ENCODE data around the gene SPDEF. TPM values are rescaled to one million over a fixed set of nuclear protein-coding genes. Genes with fewer than 3 reads are reported as not detected.

Gene SPDEF
- total and polyA plus RNA-seq, 2 donors (not counting 1 experiment from before 2014, with no cell fraction given), result under 0.01 to 0.03 TPM

DNA sequence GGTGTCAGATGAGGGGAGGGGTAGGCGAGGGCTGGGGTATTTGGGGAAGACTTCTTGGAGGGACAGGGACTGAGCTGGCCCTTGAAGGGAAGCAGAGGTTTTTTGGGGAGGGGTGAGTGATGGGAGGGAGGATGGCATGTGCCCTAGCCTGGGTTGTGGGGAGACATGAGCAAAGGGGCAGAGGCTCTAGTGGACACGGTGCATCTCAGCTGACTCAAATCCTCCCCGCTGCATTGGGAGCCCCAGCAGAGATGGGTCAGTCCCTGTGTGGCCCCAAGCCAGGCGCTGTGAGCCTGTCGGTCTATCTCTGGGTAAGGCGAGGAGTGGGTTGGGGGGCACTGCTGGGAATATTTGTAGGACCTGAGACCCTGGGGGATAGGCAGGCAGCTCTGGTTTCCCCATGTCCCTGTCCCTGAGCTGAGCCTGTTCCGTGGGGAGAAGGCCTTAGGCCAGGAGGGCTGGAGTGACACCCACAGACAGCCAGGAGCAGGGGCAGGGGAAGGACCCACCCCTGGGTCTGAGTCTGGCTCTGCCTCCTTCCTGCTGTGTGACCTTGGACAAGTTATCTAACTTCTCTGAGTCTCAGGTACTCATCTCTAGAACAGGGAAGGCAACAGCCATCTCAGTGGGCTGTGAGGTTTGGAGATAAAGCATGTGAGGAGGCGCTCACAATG lies 36.0 kb downstream of the SPDEF start:
- H3K4me2 ChIP-seq (ENCODE audit: extremely low read depth, insufficient read depth, low read length), result no peak overlapping the region
- no peak for DNase-seq (ENCODE audit: low read depth in 2 of 2)
- TF ChIP-seq, protein P1, sequence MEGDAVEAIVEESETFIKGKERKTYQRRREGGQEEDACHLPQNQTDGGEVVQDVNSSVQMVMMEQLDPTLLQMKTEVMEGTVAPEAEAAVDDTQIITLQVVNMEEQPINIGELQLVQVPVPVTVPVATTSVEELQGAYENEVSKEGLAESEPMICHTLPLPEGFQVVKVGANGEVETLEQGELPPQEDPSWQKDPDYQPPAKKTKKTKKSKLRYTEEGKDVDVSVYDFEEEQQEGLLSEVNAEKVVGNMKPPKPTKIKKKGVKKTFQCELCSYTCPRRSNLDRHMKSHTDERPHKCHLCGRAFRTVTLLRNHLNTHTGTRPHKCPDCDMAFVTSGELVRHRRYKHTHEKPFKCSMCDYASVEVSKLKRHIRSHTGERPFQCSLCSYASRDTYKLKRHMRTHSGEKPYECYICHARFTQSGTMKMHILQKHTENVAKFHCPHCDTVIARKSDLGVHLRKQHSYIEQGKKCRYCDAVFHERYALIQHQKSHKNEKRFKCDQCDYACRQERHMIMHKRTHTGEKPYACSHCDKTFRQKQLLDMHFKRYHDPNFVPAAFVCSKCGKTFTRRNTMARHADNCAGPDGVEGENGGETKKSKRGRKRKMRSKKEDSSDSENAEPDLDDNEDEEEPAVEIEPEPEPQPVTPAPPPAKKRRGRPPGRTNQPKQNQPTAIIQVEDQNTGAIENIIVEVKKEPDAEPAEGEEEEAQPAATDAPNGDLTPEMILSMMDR (conservative IDR thresholded peaks at IDR 0.05 in 1 of 2, IDR thresholded peaks at IDR 0.05 in 1 of 2; ENCODE audit: low read depth in 1 of 2, low read length in 2 of 2), result no peak
- no peak for TF ChIP-seq EZH2 (IDR thresholded peaks at IDR 0.05; ENCODE audit: low read length, missing control alignments)
- H3K27ac ChIP-seq (ENCODE audit: insufficient read depth, low read length), result no peak overlapping the region
- no peaks in the 10 kb centered on the region for H3K36me3 ChIP-seq (ENCODE audit: control insufficient read depth, insufficient read depth, low read length)
- no peaks in the 10 kb centered on the region for H4K20me1 ChIP-seq (ENCODE audit: control insufficient read depth, extremely low read depth, insufficient read depth, low read length)
- peaks cover 13% of the 10 kb centered on the region for H3K27me3 ChIP-seq (ENCODE audit: control insufficient read depth, insufficient read depth, low read length)
- H3K79me2 ChIP-seq (ENCODE audit: control insufficient read depth, insufficient read depth, low read length), result no peaks in the 10 kb centered on the region
- H3K4me3 ChIP-seq (replicated peaks in 1 of 4; ENCODE audit: control extremely low read depth in 1 of 4, insufficient read depth in 1 of 4, low read depth in 3 of 4, low read length in 4 of 4), result no peak overlapping the region
- H3K4me1 ChIP-seq (ENCODE audit: control insufficient read depth, extremely low read depth, insufficient read depth, low read length), result no peaks in the 10 kb centered on the region
- H3K9me3 ChIP-seq (ENCODE audit: control insufficient read depth, insufficient read depth, low read depth, low read length), result no peaks in the 10 kb centered on the region
- H3K9ac ChIP-seq (ENCODE audit: insufficient read depth, low read length), result no peak overlapping the region
- H2AFZ ChIP-seq (ENCODE audit: low read length), result no peak overlapping the region

DNA sequence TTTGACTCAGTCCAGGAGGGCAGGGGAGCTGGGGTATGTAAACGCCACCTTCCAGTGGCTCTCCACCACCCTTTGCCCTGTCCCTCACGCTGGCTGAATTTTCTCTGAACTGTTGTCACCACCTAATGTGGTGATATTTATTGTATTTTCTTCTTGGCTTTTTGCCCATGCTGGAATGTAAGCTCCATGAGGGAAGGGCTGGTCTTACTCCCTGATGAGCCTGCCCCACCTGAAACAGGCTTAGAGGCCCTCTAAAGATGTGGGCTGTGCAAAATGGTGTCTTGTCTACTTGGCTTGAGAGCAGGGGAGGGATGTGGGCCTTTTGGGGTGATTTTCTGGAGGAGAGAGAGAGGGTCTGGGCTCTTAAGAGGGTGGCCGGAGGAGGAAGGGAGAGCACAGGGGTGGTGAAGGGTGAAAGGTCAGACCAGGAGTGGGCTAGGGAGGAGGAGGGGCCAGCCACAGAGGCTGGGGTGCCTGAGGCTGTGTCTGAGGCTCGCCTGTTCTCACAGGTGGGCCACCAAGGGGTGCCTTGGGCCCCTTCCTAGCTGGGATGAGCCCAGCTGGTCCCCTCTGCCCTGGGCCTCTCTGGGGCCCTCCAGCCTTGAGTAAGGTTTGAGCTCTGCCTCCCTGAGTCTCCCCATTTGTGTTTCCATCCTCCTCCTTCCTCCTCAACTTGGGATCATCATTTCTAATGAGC lies 37.3 kb downstream of the SPDEF start:
- Histone ChIP-seq H3K79me2 (ENCODE audit: control insufficient read depth, insufficient read depth, low read length) (no peaks in the 10 kb centered on the region), H3K27ac (ENCODE audit: insufficient read depth, low read length) (no peak overlapping the region), H3K9ac (ENCODE audit: insufficient read depth, low read length) (no peak overlapping the region), H3K27me3 (ENCODE audit: control insufficient read depth, insufficient read depth, low read length) (peaks cover 20% of the 10 kb centered on the region), H3K4me2 (ENCODE audit: extremely low read depth, insufficient read depth, low read length) (no peak overlapping the region), H3K4me3 (replicated peaks in 1 of 4; ENCODE audit: control extremely low read depth in 1 of 4, insufficient read depth in 1 of 4, low read depth in 3 of 4, low read length in 4 of 4) (no peak overlapping the region), H2AFZ (ENCODE audit: low read length) (no peak overlapping the region), H3K9me3 (ENCODE audit: control insufficient read depth, insufficient read depth, low read depth, low read length) (no peaks in the 10 kb centered on the region), H3K36me3 (ENCODE audit: control insufficient read depth, insufficient read depth, low read length) (no peaks in the 10 kb centered on the region), H4K20me1 (ENCODE audit: control insufficient read depth, extremely low read depth, insufficient read depth, low read length) (no peaks in the 10 kb centered on the region), H3K4me1 (ENCODE audit: control insufficient read depth, extremely low read depth, insufficient read depth, low read length) (no peaks in the 10 kb centered on the region)
- no peak for TF ChIP-seq EZH2 (IDR thresholded peaks at IDR 0.05; ENCODE audit: low read length, missing control alignments)
- TF ChIP-seq, protein P1 (conservative IDR thresholded peaks at IDR 0.05 in 1 of 2, IDR thresholded peaks at IDR 0.05 in 1 of 2; ENCODE audit: low read depth in 1 of 2, low read length in 2 of 2), result no peak
- no peak for DNase-seq (ENCODE audit: low read depth in 2 of 2)

DNA sequence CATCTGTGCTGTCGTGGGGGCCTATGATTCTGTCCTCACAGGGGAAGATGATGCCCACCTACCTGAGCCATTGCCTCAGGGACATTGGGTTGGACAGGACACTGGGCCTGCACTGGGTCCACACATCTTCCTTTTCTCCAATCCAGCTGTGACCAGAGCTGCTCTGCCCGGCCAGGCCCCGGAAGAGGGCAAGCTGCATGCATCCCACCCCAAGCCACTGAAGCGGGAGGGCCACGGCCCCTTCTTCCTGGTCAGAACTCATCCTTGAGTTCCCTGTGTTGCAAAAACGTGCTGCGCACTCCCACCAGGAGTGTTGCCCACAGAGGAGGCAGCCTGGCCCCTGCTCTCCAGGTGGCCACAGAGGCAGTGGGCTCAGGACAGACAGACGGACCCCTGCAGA lies 38.2 kb downstream of the SPDEF start:
- no peaks in the 10 kb centered on the region for H3K36me3 ChIP-seq (ENCODE audit: control insufficient read depth, insufficient read depth, low read length)
- H2AFZ ChIP-seq (ENCODE audit: low read length), result no peak overlapping the region
- H3K27ac ChIP-seq (ENCODE audit: insufficient read depth, low read length), result no peak overlapping the region
- H3K27me3 ChIP-seq (ENCODE audit: control insufficient read depth, insufficient read depth, low read length), result peaks cover 28% of the 10 kb centered on the region
- no peak overlapping the region for H3K9ac ChIP-seq (ENCODE audit: insufficient read depth, low read length)
- no peaks in the 10 kb centered on the region for H3K4me1 ChIP-seq (ENCODE audit: control insufficient read depth, extremely low read depth, insufficient read depth, low read length)
- no peaks in the 10 kb centered on the region for H4K20me1 ChIP-seq (ENCODE audit: control insufficient read depth, extremely low read depth, insufficient read depth, low read length)
- no peaks in the 10 kb centered on the region for H3K9me3 ChIP-seq (ENCODE audit: control insufficient read depth, insufficient read depth, low read depth, low read length)
- H3K79me2 ChIP-seq (ENCODE audit: control insufficient read depth, insufficient read depth, low read length), result no peaks in the 10 kb centered on the region
- H3K4me2 ChIP-seq (ENCODE audit: extremely low read depth, insufficient read depth, low read length), result no peak overlapping the region
- TF ChIP-seq, protein P1 (conservative IDR thresholded peaks at IDR 0.05 in 1 of 2, IDR thresholded peaks at IDR 0.05 in 1 of 2; ENCODE audit: low read depth in 1 of 2, low read length in 2 of 2), result no peak
- no peak for TF ChIP-seq EZH2 (IDR thresholded peaks at IDR 0.05; ENCODE audit: low read length, missing control alignments)
- DNase-seq (ENCODE audit: low read depth in 2 of 2), result no peak
- no peak overlapping the region for H3K4me3 ChIP-seq (replicated peaks in 1 of 4; ENCODE audit: control extremely low read depth in 1 of 4, insufficient read depth in 1 of 4, low read depth in 3 of 4, low read length in 4 of 4)

Data from fibroblast of lung (primary cell).